ENCODE data around the gene PSMD3.

PSMD3 gene

GRCh38 chr17:40033339-40033738 is 52.7 kb downstream of the PSMD3 start:
- DNase-seq (ENCODE audit: low read depth) = no peak
- H3K4me3 ChIP-seq (ENCODE audit: low read depth, low read length) = no peak overlapping the region
- no peak for TF ChIP-seq CTCF (IDR thresholded peaks at IDR 0.05; ENCODE audit: control insufficient read depth, extremely low read depth, insufficient read depth)

GRCh38 chr17:40034426-40035161 is 54.0 kb downstream of the PSMD3 start:
- H3K4me3 ChIP-seq (ENCODE audit: low read depth, low read length) = no peak overlapping the region
- TF ChIP-seq CTCF (IDR thresholded peaks at IDR 0.05; ENCODE audit: control insufficient read depth, extremely low read depth, insufficient read depth) = no peak
- no peak for DNase-seq (ENCODE audit: low read depth)

- DNase-seq (ENCODE audit: low read depth) = no peak
- TF ChIP-seq CTCF (IDR thresholded peaks at IDR 0.05; ENCODE audit: control insufficient read depth, extremely low read depth, insufficient read depth) = peak; percentile 31; the same call in 1 of the 2 replicates
- no peak overlapping the region for H3K4me3 ChIP-seq (ENCODE audit: low read depth, low read length)
Observed at GRCh38 chr17:40035162-40035559, 54.6 kb downstream of the PSMD3 start.

GRCh38 chr17:40038882-40039513 is 58.4 kb downstream of the PSMD3 start:
- DNase-seq (ENCODE audit: low read depth) = peak; percentile 30
- H3K4me3 ChIP-seq (ENCODE audit: low read depth, low read length) = no peak overlapping the region
- peak; percentile 48 for TF ChIP-seq CTCF (IDR thresholded peaks at IDR 0.05; ENCODE audit: control insufficient read depth, extremely low read depth, insufficient read depth)

DNA sequence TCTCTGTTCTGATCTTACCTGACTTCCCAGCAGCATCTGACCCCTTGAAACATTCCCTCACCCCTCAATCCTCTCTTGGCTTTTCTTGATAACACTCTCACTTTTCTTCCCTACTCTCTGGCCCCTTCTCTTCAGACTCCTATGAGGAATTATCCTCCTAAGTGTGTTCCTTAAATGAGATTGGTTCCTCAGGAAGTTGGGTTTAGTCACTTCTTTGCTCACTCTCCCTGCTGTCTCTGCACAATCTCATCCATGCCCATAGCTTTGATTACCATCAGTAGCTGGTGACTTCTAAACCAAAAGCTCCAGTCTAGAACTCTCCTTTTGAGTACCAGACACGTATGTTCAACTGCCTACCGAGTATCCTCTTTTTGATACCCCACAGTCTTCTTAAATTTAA is 60.6 kb downstream of the PSMD3 start:
- no peak overlapping the region for H3K4me3 ChIP-seq (ENCODE audit: low read depth, low read length)
- no peak for DNase-seq (ENCODE audit: low read depth)
- no peak for TF ChIP-seq CTCF (IDR thresholded peaks at IDR 0.05; ENCODE audit: control insufficient read depth, extremely low read depth, insufficient read depth)

All from LNCaP clone FGC (cell line).